GM12892 (cell line): ENCODE data around the gene IGFLR1.

Source experiments
- POLR2A ChIP-seq: IDR thresholded peaks from 2 replicates; pipeline ENCODE4 v1.6.1; 2011; ENCODE audit warnings: low read depth, low read length, control low read depth
- POLR2AphosphoS5 ChIP-seq: IDR thresholded peaks from 2 replicates; pipeline ENCODE4 v1.6.1; 2011; ENCODE audit warnings: low read depth, low read length, control low read depth

DNA sequence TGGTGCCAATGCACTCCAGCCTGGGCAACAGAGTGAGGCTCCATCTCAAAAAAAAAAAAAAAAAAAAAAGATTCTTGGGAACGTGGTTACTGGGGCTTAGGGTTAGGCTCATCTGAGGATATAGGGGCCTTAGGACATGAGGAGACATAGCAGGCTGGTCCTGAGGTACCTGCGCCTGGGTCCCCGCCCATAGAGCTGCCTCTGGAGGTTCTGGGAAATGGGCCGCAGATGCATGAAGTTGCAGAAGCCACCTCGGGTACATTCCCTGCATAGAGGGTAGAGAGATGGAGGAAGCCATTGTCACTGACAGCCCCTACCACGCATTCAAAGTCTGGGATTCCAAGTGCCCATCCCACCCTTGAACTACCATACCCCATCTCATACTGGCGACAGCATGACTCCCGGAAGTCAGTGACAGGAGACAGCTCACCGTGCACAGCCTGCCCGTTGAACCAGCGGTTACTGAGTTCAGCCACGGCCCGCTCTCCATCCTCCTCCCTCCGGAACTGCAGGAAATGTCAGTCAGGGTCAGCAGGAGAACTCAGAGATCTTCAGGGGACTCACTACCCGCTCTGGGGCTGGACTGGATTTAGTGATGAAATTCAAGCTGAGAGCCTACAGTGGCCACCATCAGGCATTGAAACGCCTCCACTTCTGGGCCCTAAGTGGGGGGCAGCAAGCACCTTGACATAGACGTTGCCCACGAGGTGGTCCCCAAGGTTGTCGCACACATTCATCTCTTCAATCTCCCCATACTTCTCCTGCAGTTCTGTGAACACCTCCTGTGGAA lies 1.6 kb upstream of the IGFLR1 start:
- TF ChIP-seq POLR2AphosphoS5 (no peak), POLR2A (no peak)
